ENCODE data around the gene MYH10.
"Not testable (repeated sequence)": the region's sequence is repeated elsewhere in the genome, so short reads cannot be mapped to it uniquely, and the experiment has no call there.

MYH10 gene

DNA sequence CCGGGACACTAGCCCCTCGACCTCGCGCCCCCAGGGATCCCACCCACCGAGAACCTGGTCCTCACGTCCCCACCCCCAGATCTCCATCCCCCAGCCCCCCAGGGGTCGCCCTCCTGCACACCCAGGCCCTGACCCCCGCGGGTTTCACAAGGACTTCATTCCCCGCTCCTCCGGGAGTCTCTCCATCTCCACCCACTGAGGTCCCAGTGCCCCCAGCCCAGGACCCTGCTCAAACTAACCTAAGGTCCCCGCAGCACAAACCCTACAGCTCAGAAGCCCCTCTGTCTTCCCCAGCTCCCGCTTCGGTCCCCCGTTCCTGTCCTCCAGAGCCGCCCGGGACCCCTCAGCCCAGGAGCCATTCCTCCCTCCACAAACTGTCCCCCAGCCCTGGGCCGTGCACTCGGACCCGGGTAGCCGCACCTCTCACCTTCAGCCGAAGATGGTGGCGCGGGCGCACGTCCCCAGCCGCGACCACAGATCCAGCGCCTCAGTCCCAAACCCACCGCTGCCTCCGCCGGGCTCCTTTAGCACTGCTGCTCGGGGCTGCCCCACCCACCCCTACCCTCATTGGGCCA, at the start of gene MYH10:
Gene MYH10 (minus strand): TSS at position 499 of the 575 bp plus-strand sequence. CDS start 7,479 bp downstream, outside the sequence.
- no peak for FAIRE-seq
- DNase-seq (ENCODE audit: low spot score), result no peak

DNA sequence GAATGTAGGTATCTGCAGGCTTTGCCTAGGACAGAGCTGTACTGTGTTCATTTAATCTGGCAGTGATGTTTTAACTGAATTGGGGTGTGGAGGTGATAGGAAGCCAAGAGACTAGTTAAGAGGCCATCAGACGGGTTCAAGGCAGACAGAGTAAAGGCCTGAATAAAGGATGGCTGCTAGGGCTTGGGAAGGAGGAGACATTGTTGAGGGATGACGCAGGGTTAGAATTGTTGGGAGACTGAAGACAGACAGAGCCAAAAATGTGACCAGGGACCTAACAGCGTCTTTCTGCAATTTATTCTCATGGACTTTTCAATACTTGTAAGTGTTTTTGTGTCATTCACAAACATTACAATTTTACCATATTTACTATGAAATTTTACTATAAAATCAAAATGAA, 48.6 kb upstream of the MYH10 start:
- FAIRE-seq (no peak), DNase-seq (ENCODE audit: low spot score) (no peak)

DNA sequence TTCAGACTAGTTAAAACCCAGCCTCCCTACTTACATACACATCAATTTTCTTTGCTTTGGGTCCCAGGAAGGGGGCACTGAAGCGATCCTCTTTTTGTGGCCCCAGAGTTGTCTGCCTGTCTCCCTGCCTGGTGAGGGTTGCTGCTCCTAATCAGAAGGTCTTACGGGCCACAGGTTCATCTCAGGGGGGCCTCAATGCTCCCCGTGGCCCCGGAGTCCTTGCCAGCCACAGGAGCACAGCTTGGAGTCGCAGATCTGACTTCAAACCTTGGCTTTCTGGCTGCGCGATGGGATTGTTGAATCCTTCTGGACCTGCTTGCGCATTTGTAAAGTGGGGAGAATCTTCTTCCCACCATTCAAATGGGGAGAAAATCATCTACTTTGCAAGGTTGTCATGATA, 44.8 kb upstream of the MYH10 start:
- no peak for FAIRE-seq
- DNase-seq (ENCODE audit: low spot score), result no peak

DNA sequence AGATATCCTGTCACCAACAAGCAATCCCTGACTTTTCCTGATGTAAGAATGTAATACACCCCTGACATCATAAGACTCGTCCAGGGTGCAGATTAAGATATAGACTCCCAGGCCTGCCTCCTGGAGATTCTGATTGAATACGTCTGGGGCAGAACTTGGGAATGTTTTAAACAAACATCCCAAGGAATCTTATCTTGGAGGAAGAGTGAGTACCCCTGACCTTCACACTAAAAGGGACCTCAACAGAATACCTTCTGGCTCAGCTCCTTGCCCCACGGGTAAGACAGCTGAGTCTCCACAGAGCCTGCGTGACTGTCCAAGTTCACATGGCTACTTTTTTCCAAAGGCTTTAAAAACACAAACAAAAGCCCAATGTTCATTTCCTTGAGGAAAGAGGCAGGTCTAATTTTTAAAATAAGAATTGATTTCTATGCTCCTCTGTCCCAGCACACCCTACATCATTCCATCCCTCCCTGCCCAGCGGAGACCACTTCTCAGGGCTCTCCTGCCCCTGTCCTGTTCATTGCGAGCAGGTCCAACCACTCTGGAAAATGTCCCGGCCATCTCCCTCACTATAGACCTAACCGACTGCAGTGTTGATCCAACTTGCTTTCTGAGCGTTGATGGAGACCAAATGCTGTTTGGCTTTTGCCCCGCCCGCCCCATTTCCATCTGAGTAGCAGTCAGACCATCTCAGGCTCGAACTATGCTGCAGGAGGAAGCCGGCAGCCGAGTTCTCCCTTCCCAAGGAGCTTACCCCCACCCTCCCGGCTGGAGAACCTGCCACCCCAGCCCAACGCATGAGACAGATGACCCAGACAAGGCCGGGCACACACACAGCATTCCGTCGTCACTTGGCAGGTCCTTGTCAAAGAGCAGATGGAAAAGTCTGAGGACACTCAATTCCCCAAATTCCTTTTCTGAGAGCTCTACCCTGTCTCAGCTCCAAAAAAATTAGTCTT, 44.1 kb upstream of the MYH10 start:
- no peak for DNase-seq (ENCODE audit: low spot score)

DNA sequence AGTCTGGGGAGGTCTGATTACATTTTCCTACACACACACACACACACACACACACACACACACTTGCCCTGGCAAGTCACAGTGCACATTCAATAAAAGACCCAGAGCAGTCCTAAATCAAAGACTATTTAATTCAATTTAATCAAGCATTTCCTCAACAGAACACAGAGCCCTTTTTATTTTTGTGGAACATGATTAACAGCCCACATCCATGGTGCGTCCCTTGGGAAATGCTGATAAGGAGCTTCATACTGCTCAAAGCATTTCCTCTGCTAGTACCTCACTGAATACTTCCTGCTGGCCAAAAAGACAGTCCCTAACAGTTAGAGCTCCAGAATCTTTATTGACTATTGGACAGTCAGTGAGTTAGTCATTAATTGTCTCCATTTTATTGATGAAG, 43.1 kb upstream of the MYH10 start:
- no peak for FAIRE-seq
- no peak for DNase-seq (ENCODE audit: low spot score)

More for the DNA sequence above, 44.1 kb upstream of the MYH10 start:
- no peak for FAIRE-seq

DNA sequence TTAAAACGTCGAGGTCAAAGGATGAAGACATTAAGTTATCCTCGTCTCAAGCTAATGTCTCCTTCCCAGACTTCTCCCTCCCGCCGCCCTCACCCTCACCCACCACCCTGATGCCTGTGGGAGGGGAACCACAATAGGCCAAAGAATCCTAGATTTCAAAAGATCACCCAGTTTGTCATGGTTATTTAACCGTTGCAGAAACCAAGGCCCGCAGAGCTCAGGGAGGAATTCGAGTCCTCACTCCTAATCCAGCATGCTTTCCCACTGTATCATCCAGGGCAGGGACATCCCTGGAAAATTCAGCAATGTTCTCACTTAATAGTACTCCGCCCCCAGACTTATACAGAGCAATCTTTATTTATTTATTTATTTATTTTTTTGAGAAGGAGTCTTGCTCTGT, 41.8 kb upstream of the MYH10 start:
- no peak for DNase-seq (ENCODE audit: low spot score)
- FAIRE-seq, result no peak

DNA sequence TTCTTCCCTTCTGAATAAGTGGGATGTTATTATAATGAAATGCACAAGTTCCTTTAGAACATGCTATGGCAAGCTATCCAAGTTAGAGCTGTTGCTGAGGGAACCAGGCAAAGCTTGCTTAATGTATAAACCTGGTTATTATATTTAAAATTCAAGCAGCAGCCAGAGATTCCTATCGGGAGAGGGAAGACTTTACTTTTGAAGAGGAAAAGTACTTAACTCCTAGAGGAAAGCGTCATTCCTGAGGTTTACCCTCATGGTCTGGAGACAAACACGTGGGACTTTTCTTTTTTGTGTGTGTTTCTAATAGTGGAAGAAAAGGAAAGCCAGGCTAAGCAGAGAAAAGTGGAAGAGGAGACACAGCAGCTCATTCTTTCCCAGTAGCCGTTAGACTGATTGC, 39.9 kb upstream of the MYH10 start:
- DNase-seq (ENCODE audit: low spot score) (no peak), FAIRE-seq (no peak)

DNA sequence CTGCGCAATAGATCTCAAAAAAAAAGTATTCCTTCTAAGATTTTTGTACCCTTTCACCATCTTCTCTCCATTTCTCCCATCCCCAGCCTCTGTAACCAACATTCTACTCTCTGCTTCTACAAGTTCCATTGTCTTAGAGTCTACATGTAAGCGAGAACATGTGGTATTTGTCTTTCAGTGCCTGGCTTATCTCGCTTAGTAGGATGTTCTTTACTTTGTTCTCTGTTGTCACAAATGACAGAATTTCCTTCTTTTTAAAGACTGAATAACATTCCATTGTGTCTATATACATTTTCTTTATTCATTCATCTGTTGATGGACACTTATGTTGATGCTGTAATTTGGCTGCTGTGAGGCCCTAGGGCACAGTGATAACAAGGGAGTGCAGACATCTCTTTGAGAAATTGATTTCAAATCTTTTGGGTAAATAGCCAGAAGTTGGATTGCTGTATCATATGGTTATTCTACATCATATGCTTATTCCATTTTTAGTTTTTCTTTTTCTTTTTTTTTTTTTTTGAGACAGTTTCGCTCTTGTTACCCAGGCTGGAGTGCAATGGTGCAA, 37.7 kb upstream of the MYH10 start:
- FAIRE-seq, result no peak
- no peak for DNase-seq (ENCODE audit: low spot score)

DNA sequence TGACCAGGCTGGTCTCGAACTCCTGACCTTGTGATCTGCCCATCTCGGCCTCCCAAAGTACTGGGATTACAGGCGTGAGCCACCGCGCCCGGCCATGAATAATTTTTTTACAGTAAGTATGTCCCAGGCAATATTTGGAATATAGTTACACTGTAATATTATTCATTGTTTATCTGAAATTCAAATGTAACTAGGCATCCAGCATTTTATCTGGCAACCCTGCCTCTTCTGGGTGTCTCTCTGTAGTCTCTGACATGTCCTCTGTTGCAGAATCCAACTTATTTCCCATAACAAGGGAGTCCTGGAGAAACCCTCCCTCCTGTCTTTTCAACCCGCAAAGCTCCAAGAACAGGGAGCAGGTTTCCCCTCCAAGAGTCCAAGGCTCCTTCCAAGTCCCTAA, 36.9 kb upstream of the MYH10 start:
- no peak for FAIRE-seq

DNA sequence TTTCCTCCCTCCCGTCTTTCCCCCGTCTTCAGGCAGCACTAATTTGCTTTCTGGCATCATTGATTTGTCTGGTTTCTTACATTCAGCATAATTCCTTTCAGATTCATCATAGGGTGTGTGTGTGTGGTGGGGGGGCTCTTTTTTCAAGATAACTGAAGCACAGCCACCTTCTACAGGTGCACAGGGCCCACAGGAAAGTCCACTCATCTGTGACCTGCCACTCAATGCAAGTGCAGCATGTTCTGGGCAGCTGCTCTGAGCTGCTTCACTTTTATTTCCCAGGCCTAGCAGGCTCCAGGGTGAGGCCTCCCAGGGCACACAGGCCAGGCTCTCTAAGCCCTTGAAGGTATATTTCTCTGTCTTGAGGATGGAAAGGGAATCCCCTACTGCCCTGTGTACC, 35.2 kb upstream of the MYH10 start:
- FAIRE-seq (no peak), DNase-seq (ENCODE audit: low spot score) (no peak)

More for the DNA sequence above, 36.9 kb upstream of the MYH10 start:
- DNase-seq (ENCODE audit: low spot score), result no peak

DNA sequence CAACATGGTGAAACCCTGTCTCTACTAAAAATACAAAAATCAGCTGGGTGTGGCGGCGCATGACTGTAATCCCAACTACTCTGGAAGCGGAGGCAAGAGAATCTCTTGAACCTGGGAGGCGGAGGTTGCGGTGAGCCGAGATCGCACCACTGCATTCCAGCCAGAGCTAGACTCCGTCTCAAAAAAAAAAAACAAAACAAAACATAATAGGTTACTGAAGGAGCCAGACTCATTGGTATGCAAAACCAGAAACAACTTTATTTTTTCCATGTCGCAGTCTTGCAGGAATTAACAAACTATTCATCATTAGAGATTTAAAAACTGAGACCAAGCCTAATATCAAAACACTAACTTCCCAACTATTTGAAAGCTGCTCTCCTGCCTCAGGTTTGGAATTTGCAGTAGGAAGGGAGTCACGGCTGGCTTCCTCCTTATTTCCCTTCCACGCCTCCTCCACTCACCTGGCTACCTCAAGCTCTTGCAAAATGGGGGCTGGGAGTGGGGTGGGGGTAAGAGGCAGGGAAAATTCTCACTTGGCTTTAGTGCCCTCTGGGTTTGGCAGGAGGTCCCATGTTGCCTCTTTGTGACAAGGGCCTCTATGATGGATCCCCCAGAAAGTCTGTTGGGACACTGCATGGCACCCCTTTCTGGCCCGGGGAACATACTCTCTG, 34.1 kb upstream of the MYH10 start:
- FAIRE-seq, result no peak
- no peak for DNase-seq (ENCODE audit: low spot score)

DNA sequence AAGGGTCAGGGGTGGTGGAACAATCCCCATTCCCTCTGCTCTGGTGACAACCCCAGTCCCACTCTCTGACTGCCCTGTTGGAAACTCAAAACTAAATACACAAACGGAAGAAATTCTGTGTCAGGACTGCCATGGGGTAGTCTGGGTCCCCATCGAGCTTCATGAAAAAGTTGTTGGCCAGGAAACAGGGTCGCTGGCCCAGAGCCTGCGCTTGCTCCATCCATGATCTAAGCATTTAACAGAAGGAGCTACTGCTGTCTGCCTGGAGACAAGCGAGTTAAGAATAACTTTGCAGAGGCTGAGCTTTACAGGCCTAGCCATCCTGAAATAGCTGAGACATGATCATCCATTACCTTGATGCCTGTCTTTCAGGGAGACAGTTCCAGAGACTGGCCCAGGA, 32.4 kb upstream of the MYH10 start:
- no peak for FAIRE-seq
- DNase-seq (ENCODE audit: low spot score), result no peak

DNA sequence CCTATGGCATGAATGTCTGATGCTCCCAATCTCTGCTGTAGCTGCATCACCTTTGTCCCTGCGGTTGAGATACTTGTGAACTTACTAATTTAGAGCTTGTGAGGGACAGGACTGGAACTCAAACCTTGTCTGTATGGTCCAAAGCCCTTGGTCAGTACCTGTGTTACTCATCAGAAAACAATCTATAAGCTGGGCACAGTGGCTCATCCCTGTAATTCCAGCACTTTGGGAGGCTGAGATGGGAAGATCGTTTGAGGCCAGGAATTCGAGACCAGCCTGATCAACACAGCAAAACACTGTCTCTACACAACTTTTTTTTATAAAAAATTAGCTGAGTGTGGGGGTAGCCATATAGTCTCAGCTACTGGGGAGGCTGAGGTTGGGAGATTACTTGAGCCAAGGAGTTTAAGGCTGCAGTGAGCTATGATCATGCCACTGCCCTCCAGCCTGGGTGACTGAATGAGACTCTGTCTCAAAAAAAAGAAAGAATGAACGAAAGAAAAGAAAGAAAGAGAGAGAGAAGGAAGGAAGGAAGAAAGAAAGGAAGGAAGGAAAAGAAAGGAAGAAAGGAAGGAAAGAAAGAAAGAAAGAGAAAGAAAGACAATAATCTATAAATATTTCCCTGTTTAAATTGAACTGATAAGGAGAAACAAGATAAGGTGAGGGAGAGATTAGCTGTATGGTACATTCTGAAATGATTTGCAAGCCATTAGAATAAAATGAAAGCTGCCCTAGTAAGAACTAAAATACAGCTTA, 31.7 kb upstream of the MYH10 start:
- FAIRE-seq, result no peak
- DNase-seq (ENCODE audit: low spot score), result no peak

DNA sequence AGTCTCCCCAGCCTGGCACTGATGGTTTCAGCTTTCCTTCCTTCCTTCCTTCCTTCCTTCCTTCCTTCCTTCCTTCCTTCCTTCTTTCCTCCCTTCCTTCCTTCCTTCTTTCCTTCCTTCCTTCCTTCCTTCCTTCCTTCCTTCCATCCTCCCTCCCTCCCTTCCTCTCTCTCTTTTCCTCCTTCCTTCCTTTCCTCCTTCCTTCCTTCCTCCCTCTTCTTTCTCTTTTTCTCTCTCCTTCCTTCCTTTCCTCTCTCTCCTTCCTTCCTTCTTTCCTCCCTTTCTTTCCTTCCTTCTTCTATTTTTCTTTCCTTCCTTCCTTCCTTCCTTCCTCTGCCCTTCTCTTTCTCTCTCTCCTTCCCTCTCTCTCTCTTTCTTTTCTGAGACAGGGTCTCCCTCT, 30.2 kb upstream of the MYH10 start:
- not testable (repeated sequence) for FAIRE-seq; DNase-seq (ENCODE audit: low spot score)

DNA sequence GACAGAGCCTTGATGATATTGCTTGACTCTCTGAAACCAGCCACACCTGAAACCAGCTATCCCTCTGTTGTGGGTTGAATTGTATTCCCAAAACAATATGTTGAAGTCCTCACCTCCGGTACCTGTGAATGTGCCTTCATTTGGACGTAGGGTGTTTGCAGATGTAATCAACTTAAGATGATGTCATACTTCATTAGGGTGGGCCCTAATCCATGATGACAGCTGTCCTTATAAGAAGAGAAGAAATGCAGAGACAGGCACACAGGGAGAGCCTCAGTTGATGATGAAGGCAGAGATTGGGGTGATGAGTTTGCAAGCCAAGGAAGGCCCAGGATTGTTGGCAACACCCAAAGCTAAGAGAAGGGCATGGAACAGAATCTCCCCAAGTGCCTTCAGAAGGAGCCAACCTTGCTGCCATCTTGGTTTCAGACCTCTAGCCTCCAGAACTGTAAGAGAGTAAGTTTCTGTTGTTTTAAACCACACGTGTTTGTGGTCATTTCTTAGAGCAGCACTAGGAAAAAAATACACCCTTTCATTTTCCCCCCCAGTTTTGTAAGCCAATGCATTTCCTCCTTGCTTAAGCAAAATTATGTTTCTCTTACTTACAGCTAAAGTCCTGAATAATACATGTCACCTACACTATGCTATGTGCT, 29.4 kb upstream of the MYH10 start:
- DNase-seq (ENCODE audit: low spot score) (no peak), FAIRE-seq (no peak)

DNA sequence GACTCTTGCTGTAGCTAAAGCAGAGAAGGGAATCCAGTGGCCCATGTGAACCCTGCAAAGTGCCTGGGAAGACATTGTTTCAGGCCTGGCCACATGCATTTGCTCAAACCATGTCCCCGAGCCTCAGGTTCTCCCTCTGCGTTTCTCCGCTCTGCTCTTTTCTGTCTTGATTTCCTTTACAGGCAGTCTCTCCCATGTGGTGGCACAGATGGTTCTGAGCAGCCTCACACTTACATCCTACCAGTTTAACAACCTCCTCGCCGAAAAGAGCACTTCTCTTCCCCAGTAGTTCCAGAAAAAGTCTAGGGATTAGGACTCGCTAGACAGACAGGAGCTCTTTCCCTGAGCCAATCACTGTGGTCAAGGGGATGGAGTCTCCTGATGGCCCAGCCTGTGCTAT, 28.3 kb upstream of the MYH10 start:
- DNase-seq (ENCODE audit: low spot score) (no peak), FAIRE-seq (no peak)

DNA sequence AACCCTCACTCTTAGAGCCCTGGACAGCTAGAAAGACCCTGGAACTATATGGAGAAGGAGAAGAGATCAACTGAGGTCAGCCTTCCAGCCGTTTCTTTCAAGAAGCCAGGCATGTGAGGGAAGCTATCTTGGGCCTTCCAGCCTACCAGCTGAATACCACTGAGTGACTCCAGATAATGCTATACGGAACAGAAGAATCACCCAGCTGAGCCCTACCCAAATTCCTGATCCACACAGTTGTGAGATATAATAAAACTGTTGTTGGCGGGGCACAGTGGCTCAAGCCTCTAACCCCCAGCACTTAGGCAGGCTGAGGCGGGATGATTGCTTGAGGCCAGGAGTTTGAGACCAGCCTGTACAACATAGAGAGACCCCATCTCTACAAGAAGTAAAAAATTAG, 26.2 kb upstream of the MYH10 start:
- DNase-seq (ENCODE audit: low spot score) (no peak), FAIRE-seq (no peak)

DNA sequence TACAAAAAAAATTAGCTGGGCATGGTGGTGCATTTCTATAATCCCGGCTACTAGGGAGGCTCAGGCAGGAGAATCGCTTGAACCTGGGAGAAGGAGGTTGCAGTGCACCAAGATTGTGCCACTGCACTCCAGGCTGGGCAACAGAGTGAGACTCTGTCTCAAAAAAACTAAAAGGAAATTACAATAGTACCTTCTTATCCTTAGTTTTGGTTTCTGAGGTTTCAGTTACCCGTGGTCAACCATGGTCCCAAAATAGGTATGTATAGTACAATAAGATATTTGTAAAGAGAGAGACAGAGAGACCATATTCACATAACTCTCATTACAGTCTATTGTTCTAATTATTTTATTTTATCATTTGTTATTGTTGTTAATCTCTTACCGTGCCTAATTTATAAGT, 24.3 kb upstream of the MYH10 start:
- no peak for FAIRE-seq
- DNase-seq (ENCODE audit: low spot score), result no peak

DNA sequence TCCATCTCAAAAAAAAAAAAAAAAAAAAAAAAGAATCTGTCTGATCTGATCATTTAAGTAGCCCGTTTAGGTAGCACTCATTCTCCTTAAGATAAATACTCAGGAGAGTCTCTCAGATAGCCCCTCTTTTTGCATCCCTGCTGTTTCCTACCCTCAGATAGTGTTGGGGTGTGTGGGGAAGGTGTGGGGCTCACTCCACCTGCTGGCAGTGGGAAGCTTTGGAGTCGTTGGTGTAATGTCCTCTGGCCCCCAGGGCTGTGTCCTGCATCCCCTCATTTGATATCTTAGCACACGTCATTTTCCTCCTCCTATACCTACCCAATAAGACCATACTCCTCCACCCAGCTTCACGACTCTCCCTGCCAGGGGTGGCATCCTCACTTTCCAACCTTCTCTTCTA, 20.5 kb upstream of the MYH10 start:
- no peak for FAIRE-seq
- no peak for DNase-seq (ENCODE audit: low spot score)

DNA sequence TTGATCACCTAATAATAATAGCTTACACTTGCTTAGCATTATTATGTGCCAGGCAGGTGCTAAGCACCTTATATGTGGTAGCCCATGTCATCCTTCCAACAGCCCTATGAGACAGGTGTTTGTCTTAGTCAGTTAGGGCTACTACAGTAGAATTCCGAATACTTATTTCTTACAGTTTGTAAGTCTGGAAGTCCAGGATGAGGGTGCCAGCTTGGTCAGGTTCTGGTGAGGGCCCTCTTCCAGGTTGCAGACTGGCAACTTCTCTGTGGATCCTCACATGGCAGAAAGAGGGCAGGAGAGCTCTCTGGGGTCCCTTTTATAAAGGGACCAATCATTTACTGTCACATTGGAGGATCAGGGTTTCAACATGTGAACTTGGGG, 19.6 kb upstream of the MYH10 start:
- FAIRE-seq (no peak), DNase-seq (ENCODE audit: low spot score) (no peak)

All from urothelium cell line (cell line).